Sigmoid colon (tissue), 7 donors: Measurements from ENCODE around the gene IQGAP1. TPM values are rescaled to one million over a fixed set of nuclear protein-coding genes. Genes with fewer than 3 reads are reported as not detected.
"Not testable (repeated sequence)": the region's sequence is repeated elsewhere in the genome, so short reads cannot be mapped to it uniquely, and the experiment has no call there.

Experiments
- DNase-seq: peaks from one replicate; pipeline ENCODE4 v3.0.0-alpha.2; 2019
- H3K27ac ChIP-seq, 4 donors: fragments of 200-600 bp; sonication (generic); one replicate each; pipeline ENCODE4 v1.5.1; 2016 to 2019; ENCODE audit warnings: mild to moderate bottlenecking in 1 of 4
- H3K27me3 ChIP-seq, 3 donors: fragments of 200-600 bp; sonication (generic); one replicate each; pipeline ENCODE4 v1.5.1; 2019; ENCODE audit warnings: mild to moderate bottlenecking in 1 of 3
- H3K36me3 ChIP-seq, 4 donors: fragments of 200-600 bp; sonication (generic); one replicate each; pipeline ENCODE4 v1.5.1; 2016 to 2019
- H3K4me1 ChIP-seq, 4 donors: fragments of 200-600 bp; sonication (generic); one replicate each; pipeline ENCODE4 v1.5.1; 2017 to 2019
- H3K4me3 ChIP-seq, 4 donors: fragments of 200-600 bp; sonication (generic); one replicate each; pipeline ENCODE4 v1.5.1; 2017 to 2019; ENCODE audit warnings: mild to moderate bottlenecking in 2 of 4, moderate library complexity in 1 of 4
- H3K9me3 ChIP-seq, 4 donors: fragments of 200-600 bp in 3 of 4; sonication (generic) in 3 of 4; one replicate each; pipeline versions ENCODE4 v1.5.1 to v1.6.1; 2013 to 2019
- CTCF ChIP-seq, 4 experiments: fragments of 450-650 bp in 3 of 4; fragments of 200-600 bp in 1 of 4; IDR thresholded peaks; one replicate each; pipeline ENCODE4 v1.5.1; 2016 to 2019; ENCODE audit warnings: antibody characterized with exemption in 4 of 4, mild to moderate bottlenecking in 3 of 4, moderate library complexity in 2 of 4
- EP300 ChIP-seq, 4 donors: sonication (generic); formaldehyde crosslinking; IDR thresholded peaks; one replicate each; pipeline ENCODE4 v1.6.1; 2017; ENCODE audit warnings: antibody characterized with exemption in 4 of 4
- POLR2A ChIP-seq, 2 donors: fragments of 450-650 bp; IDR thresholded peaks; one replicate each; pipeline ENCODE4 v1.6.1; 2016; ENCODE audit warnings: antibody characterized with exemption in 2 of 2, mild to moderate bottlenecking in 2 of 2, moderate library complexity in 2 of 2
- POLR2AphosphoS5 ChIP-seq, 4 donors: sonication (generic); formaldehyde crosslinking; IDR thresholded peaks; one replicate each; pipeline ENCODE4 v1.6.1; 2017; ENCODE audit warnings: antibody characterized with exemption in 4 of 4
- WGBS, 2 donors: extraction: QIAGEN DNeasy Blood & Tissue Kit; methylation state at CpG; one replicate each; pipeline ENCODE4 v1.1.7; 2013; 5-methylcytosine and 5-hydroxymethylcytosine counted together
- intact Hi-C: fragments of 100-400 bp; cut with DNase I; formaldehyde crosslinking; loops from one replicate; pipeline ENCODE4 v1.15.1; 2023
- polyA plus RNA-seq, 3 donors: library from polyadenylated mRNA; stranded (reverse); fragments of 200-250 nt; gene quantifications; one replicate each; pipeline ENCODE4 v1.2.3, GENCODE V29; 2013
- total RNA-seq, 4 donors: library from RNA; depleted of rRNA; stranded (reverse); fragments of >200 nt; gene quantifications; one replicate each; pipeline ENCODE4 v1.1.0, GENCODE V29; 2016
- donor health status: healthy with polysubstance abuse.
- donor health status: Bipolar disorder and iron deficiency.
- donor health status: healthy.

IQGAP1 gene
- total and polyA plus RNA-seq, 7 donors, result 96.7 to 283 (median 135) TPM

- H3K4me1 ChIP-seq, result no peaks in the 10 kb centered on the region
- H3K4me3 ChIP-seq, result no peak overlapping the region
- no peaks in the 10 kb centered on the region for H3K36me3 ChIP-seq
- WGBS, 2 donors, result 90 to 94% methylated on average over 5 of the region's 5 CpGs
- intact Hi-C loops, result no loop called here
- TF ChIP-seq POLR2A (IDR thresholded peaks at IDR 0.05), result no peak
- H3K27ac ChIP-seq, result no peak overlapping the region
- DNase-seq, result no peak
- H3K27me3 ChIP-seq, result no peaks in the 10 kb centered on the region
- H3K9me3 ChIP-seq, result no peaks in the 10 kb centered on the region
Measured at GRCh38 chr15:90520365-90520764, 132.3 kb downstream of the IQGAP1 start.

DNA sequence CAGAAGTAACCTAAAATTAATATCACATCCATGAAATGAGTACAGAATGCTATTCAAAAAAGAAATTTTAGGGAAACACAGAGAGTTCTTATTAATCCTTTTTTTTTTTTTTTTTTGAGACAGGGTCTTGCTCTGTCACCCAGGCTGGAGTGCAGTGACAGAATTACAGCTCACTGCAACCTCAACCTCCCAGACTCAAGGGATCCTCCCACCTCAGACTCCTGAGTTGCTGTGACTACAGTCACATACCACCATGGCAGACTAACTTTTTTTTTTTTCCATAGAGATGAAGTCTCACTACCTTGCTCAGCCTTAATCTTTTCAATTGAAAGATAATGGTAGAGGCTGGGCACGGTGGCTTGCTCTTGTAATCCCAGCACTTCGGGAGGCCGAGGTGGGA lies 135.3 kb downstream of the IQGAP1 start:
- no peak for DNase-seq
- intact Hi-C loops, result no loop called here
- WGBS, 2 donors, result 92 to 97% methylated on average over 3 of the region's 3 CpGs

GRCh38 chr15:90524018-90524803 lies 136.2 kb downstream of the IQGAP1 start:
- H3K4me3 ChIP-seq, H3K27me3 ChIP-seq, intact Hi-C loops, H3K4me1 ChIP-seq, DNase-seq, H3K27ac ChIP-seq, H3K9me3 ChIP-seq, H3K36me3 ChIP-seq: not testable (repeated sequence)
- 90 to 91% methylated on average over 6 of the region's 6 CpGs for WGBS, 2 donors

More for the DNA sequence above, 135.3 kb downstream of the IQGAP1 start:
- H3K36me3 ChIP-seq, result no peaks in the 10 kb centered on the region
- no peak overlapping the region for H3K4me3 ChIP-seq
- no peak for TF ChIP-seq CTCF (IDR thresholded peaks at IDR 0.05)
- no peak for TF ChIP-seq POLR2AphosphoS5 (IDR thresholded peaks at IDR 0.05)
- TF ChIP-seq EP300 (IDR thresholded peaks at IDR 0.05), result no peak
- TF ChIP-seq POLR2A (IDR thresholded peaks at IDR 0.05), result no peak
- no peaks in the 10 kb centered on the region for H3K4me1 ChIP-seq
- no peaks in the 10 kb centered on the region for H3K27me3 ChIP-seq
- no peak overlapping the region for H3K27ac ChIP-seq
- no peaks in the 10 kb centered on the region for H3K9me3 ChIP-seq

DNA sequence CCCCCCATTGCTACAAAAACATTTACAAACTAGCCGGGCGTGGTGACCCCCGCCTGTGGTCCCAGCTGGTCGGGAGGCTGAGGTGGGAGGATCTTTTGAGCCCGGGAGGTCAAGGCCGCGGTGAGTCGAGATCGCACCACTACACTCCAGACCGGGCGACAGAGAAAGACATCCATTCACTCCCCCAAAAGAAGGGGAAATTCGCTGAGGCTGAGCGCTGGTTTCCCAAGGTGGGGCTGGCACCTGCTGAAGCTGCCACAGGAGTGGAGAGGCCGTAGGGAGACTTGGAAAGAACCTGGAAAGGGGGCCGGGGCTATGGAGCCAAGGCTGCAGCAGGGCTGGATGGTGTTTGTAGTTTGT lies 140.9 kb downstream of the IQGAP1 start:
- H3K36me3 ChIP-seq, result no peaks in the 10 kb centered on the region
- WGBS, 2 donors, result 74 to 88% methylated on average over 15 of the region's 15 CpGs
- peak overlapping the region; percentile 94 to 99 (median 96) for H3K27ac ChIP-seq
- H3K27me3 ChIP-seq, result no peaks in the 10 kb centered on the region
- DNase-seq, result no peak
- intact Hi-C loops, result loop anchor here (2.0 kb wide), 1 partner anchor 92 kb away; no protein-coding TSS in a partner anchor
- H3K9me3 ChIP-seq, result no peaks in the 10 kb centered on the region
- peaks cover 0 to 35% (median 34%) of the 10 kb centered on the region in 4 donors for H3K4me1 ChIP-seq
- TF ChIP-seq POLR2A (IDR thresholded peaks at IDR 0.05) (no peak), POLR2AphosphoS5 (IDR thresholded peaks at IDR 0.05) (no peak), CTCF (IDR thresholded peaks at IDR 0.05) (no peak), EP300 (IDR thresholded peaks at IDR 0.05) (no peak)
- H3K4me3 ChIP-seq, result peak overlapping the region; percentile 73 to 83 (median 78)

DNA sequence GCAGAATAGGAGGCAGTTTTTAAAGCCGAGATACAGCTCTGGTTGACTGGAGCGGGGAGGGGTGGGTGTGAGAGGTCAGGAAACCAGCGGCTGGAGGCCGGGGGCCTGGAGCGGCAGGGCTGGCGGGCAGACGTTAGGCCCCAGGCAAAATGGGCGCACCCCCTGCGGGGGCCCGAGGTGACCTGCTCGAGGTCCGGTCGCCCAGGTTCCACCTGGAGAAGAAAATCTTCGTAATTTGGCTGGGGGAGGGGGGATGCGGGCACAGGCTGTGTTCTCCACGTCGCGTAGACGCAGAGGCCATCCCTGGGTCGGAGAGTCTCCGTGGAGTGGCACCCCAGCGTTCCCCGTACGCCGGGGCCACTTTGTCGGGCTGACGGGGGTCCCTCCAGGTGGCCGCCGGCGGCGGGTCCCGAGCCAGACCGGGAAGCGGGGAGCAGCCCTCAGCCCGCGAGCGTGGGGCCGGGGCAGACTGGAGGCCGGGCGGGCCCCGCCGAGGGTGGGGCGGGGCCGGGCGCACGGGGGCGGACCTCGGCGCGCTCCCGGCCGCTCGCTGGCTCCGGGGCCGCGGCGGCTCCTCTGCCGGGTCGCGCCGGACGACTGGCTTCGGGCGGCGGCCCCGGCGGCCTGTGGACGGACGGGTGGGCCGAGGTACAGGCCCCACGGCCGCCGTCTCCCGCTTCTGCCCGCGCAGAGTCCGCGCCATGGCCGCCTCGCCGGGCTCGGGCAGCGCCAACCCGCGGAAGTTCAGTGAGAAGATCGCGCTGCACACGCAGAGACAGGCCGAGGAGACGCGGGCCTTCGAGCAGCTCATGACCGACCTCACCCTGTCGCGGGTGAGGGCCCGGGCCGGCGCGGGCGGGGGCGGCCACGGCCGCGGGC lies 141.6 kb downstream of the IQGAP1 start, which contains the start of gene CRTC3:
Gene CRTC3 (plus strand): TSS at position 553 of the 879 bp plus-strand sequence. CDS start 149 bp downstream, at position 702.
- Histone ChIP-seq H3K27me3 (no peaks in the 10 kb centered on the region), H3K9me3 (no peaks in the 10 kb centered on the region), H3K36me3 (no peaks in the 10 kb centered on the region), H3K4me3 (peak within 1 kb of the TSS; percentile 73 to 83 (median 78)), H3K27ac (peak within 1 kb of the TSS; percentile 94 to 99 (median 96)), H3K4me1 (peaks cover 0 to 40% (median 36%) of the 10 kb centered on the region in 4 donors)
- WGBS, 2 donors, result 2% methylated on average over 104 of the region's 104 CpGs
- peak in 3 of 4 donors; percentile 47 to 57 (median 52) for TF ChIP-seq POLR2AphosphoS5 (IDR thresholded peaks at IDR 0.05)
- no peak for TF ChIP-seq EP300 (IDR thresholded peaks at IDR 0.05)
- peak; percentile 72 for DNase-seq
- intact Hi-C loops, result loop anchor here (2.0 to 10.0 kb wide), 2 partner anchors 91 to 355 kb away; partner anchors contain the start of gene FES
